SK-N-SH treated with all-trans-retinoic acid at 6 μM for 48 hours (cell line): ENCODE results near the gene INTS15.

Source experiments
- CSDC2 ChIP-seq: fragments of 250-450 bp; sonication (Bioruptor Pico); IDR thresholded peaks from 2 replicates; pipeline ENCODE4 v1.5.0; 2020; ENCODE audit warnings: mild to moderate bottlenecking, moderate library complexity
- PATZ1 ChIP-seq: fragments of 250-450 bp; sonication (Bioruptor Pico); IDR thresholded peaks from 2 replicates; pipeline ENCODE4 v1.8.0; 2020; ENCODE audit warnings: mild to moderate bottlenecking, moderate library complexity, borderline replicate concordance
- TSHZ2 ChIP-seq: fragments of 250-450 bp; sonication (Bioruptor Pico); IDR thresholded peaks from 2 replicates; pipeline ENCODE4 v1.5.0; 2020; ENCODE audit warnings: mild to moderate bottlenecking, moderate library complexity
- ZFP3 ChIP-seq: fragments of 250-450 bp; sonication (Bioruptor Pico); IDR thresholded peaks from 2 replicates; pipeline ENCODE4 v1.5.0; 2020; ENCODE audit warnings: mild to moderate bottlenecking, moderate library complexity
- ZNF565 ChIP-seq: fragments of 450-650 bp; formaldehyde crosslinking; conservative IDR thresholded peaks from 2 replicates; pipeline ENCODE4 v1.5.0; 2020; ENCODE audit warnings: low read depth, mild to moderate bottlenecking, moderate library complexity

GRCh38 chr7:6559896-6560295, 29.9 kb upstream of the INTS15 start:
- TF ChIP-seq ZFP3 (CRISPR knock-in tag) (no peak), TSHZ2 (CRISPR knock-in tag) (no peak), CSDC2 (CRISPR knock-in tag) (no peak), ZNF565 (CRISPR knock-in tag) (no peak), PATZ1 (no peak)
